GM19438 (cell line): ENCODE results near the gene AK9.
"Not testable (repeated sequence)": the region's sequence is repeated elsewhere in the genome, so short reads cannot be mapped to it uniquely, and the experiment has no call there.

Experiments used
- ATAC-seq: cut with Tn5 transposase; IDR thresholded peaks from one replicate; pipeline ENCODE4 v1.9.1; 2021; ENCODE audit warnings: low read depth; ENCODE audit not compliant: unreplicated experiment

The AK9 gene

GRCh38 chr6:109701221-109701620 is 10.2 kb upstream of the AK9 start:
- ATAC-seq, result no peak

- no peak for ATAC-seq
Measured at GRCh38 chr6:109696355-109696754, 5.4 kb upstream of the AK9 start.

GRCh38 chr6:109695468-109695867 is 4.5 kb upstream of the AK9 start:
- ATAC-seq, result no peak

- ATAC-seq, result peak; percentile 26
Measured at GRCh38 chr6:109693111-109693510, 2.1 kb upstream of the AK9 start.

GRCh38 chr6:109690373-109690736 is 647 bp downstream of the AK9 start:
- ATAC-seq, result peak; percentile 42

- ATAC-seq, result no peak
Measured at GRCh38 chr6:109687271-109687761, 3.7 kb downstream of the AK9 start.

GRCh38 chr6:109686566-109687265 is 4.3 kb downstream of the AK9 start:
- no peak for ATAC-seq

GRCh38 chr6:109678661-109679505 is 12.1 kb downstream of the AK9 start:
- ATAC-seq, result not testable (repeated sequence)

GRCh38 chr6:109678240-109678639 is 12.8 kb downstream of the AK9 start:
- no peak for ATAC-seq

GRCh38 chr6:109676724-109677123 is 14.3 kb downstream of the AK9 start:
- ATAC-seq, result no peak

- ATAC-seq, result no peak
Measured at GRCh38 chr6:109672839-109673238, 18.2 kb downstream of the AK9 start.

- ATAC-seq, result no peak
Measured at GRCh38 chr6:109672175-109672574, 18.8 kb downstream of the AK9 start.

GRCh38 chr6:109671733-109672132 is 19.3 kb downstream of the AK9 start:
- no peak for ATAC-seq

GRCh38 chr6:109669811-109670210 is 21.2 kb downstream of the AK9 start:
- no peak for ATAC-seq

GRCh38 chr6:109662192-109662591 is 28.8 kb downstream of the AK9 start:
- ATAC-seq, result no peak

- no peak for ATAC-seq
Measured at GRCh38 chr6:109660526-109661320, 30.3 kb downstream of the AK9 start.

GRCh38 chr6:109655761-109656262 is 35.2 kb downstream of the AK9 start:
- no peak for ATAC-seq

- ATAC-seq, result no peak
Measured at GRCh38 chr6:109653264-109653663, 37.7 kb downstream of the AK9 start.

- ATAC-seq, result no peak
Measured at GRCh38 chr6:109644131-109644530, 46.9 kb downstream of the AK9 start.

GRCh38 chr6:109632405-109632804 is 58.6 kb downstream of the AK9 start:
- ATAC-seq, result no peak

- no peak for ATAC-seq
Measured at GRCh38 chr6:109631403-109631802, 59.6 kb downstream of the AK9 start.
